ENCODE data around the gene SMAD6. TPM values are rescaled to one million over a fixed set of nuclear protein-coding genes. Genes with fewer than 3 reads are reported as not detected.

SMAD6 gene
- total RNA-seq, 2 donors from 2014 or later = 9.4 to 22.0 TPM

DNA sequence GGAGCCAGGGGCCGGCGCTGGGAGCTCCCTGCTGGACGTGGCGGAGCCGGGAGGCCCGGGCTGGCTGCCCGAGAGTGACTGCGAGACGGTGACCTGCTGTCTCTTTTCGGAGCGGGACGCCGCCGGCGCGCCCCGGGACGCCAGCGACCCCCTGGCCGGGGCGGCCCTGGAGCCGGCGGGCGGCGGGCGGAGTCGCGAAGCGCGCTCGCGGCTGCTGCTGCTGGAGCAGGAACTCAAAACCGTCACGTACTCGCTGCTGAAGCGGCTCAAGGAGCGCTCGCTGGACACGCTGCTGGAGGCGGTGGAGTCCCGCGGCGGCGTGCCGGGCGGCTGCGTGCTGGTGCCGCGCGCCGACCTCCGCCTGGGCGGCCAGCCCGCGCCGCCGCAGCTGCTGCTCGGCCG, 1.5 kb downstream of the SMAD6 start:
- intact Hi-C loops (cut with DNase I) = no loop called here
- H3K9me3 ChIP-seq = no peaks in the 10 kb centered on the region
- peak overlapping the region; percentile 91 for H3K27ac ChIP-seq
- DNase-seq = peak; percentile 36
- H3K4me3 ChIP-seq = peak overlapping the region; percentile 61
- H3K27me3 ChIP-seq = no peaks in the 10 kb centered on the region
- peaks cover 7% of the 10 kb centered on the region for H3K4me1 ChIP-seq
- TF ChIP-seq, protein P1, sequence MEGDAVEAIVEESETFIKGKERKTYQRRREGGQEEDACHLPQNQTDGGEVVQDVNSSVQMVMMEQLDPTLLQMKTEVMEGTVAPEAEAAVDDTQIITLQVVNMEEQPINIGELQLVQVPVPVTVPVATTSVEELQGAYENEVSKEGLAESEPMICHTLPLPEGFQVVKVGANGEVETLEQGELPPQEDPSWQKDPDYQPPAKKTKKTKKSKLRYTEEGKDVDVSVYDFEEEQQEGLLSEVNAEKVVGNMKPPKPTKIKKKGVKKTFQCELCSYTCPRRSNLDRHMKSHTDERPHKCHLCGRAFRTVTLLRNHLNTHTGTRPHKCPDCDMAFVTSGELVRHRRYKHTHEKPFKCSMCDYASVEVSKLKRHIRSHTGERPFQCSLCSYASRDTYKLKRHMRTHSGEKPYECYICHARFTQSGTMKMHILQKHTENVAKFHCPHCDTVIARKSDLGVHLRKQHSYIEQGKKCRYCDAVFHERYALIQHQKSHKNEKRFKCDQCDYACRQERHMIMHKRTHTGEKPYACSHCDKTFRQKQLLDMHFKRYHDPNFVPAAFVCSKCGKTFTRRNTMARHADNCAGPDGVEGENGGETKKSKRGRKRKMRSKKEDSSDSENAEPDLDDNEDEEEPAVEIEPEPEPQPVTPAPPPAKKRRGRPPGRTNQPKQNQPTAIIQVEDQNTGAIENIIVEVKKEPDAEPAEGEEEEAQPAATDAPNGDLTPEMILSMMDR (IDR thresholded peaks at IDR 0.05) = no peak
- no peaks in the 10 kb centered on the region for H3K36me3 ChIP-seq
- H3K9ac ChIP-seq (ENCODE audit: low read depth in 2 of 2, low read length in 2 of 2) = peak overlapping the region; percentile 76 to 84

DNA sequence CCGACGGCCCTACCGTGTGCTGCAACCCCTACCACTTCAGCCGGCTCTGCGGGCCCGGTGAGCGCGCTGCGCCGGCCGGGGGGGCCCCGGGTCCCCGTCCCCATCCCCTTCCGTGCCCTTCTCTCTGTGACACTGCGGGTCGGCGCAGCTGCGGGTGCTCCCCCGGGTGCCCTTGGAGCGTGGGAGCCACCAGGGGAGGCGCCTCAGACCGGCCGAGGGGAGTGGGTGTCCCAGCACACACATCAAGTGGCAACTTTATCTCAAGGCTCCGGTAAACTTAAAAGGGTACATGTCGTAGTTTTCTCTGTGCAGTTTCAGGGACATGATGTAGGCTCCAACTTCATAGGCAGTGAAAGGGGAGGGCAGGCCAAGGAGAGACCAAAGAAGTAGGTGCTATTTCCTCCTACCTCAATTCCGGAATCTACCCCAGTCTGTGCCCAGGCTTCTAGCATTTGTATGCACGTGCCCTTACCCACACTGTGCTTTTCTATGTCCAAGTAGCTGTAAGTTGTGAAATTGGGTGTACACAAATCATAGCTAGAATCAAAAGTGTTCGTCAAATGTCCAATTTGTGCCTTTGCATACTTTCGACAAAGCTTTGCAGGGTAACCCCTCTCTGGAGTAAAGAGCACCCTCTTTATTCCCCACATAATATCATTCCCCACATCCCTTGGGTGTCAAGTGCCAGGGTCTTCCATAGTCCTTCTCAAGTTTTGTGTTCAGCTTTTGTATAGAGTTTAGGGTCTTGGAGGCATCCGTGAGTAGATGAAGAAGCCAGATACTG, 2.2 kb downstream of the SMAD6 start:
- Histone ChIP-seq H3K9ac (ENCODE audit: low read depth in 2 of 2, low read length in 2 of 2) (peak overlapping the region; percentile 76 to 84), H3K9me3 (no peaks in the 10 kb centered on the region), H3K27me3 (no peaks in the 10 kb centered on the region), H3K4me1 (peaks cover 7% of the 10 kb centered on the region), H3K36me3 (no peaks in the 10 kb centered on the region), H3K4me3 (peak overlapping the region; percentile 61), H3K27ac (peak overlapping the region; percentile 91)
- DNase-seq = peak; percentile 40
- intact Hi-C loops (cut with DNase I) = no loop called here
- TF ChIP-seq, protein P1 (IDR thresholded peaks at IDR 0.05) = no peak

DNA sequence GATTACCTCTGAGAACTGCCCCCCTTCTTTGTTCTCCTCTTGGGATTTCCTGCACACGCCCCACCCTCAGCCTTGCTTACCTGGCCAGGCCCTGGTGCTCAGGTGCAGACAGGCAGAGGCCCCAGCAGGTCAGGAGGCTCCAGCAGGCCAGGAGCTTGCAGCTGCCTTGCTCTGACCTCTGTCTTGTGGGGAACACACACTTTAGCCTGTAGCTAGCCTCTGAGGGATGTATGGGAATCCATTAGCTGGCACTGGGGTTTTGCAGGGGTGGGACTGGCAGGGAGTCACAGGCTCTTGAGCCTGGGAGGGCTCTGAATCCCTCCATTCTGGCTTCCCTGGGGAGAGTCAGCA, 2.7 kb downstream of the SMAD6 start:
- TF ChIP-seq, protein P1 (IDR thresholded peaks at IDR 0.05) = no peak
- Histone ChIP-seq H3K27ac (no peak overlapping the region), H3K4me1 (peaks cover 7% of the 10 kb centered on the region), H3K9me3 (no peaks in the 10 kb centered on the region), H3K4me3 (peak overlapping the region; percentile 61), H3K36me3 (no peaks in the 10 kb centered on the region), H3K9ac (ENCODE audit: low read depth in 2 of 2, low read length in 2 of 2) (peak overlapping the region; percentile 20 to 84), H3K27me3 (no peaks in the 10 kb centered on the region)
- intact Hi-C loops (cut with DNase I) = loop anchor here (5.0 kb wide), 1 partner anchor 63 kb away; no protein-coding TSS in a partner anchor
- peak; percentile 66 for DNase-seq

DNA sequence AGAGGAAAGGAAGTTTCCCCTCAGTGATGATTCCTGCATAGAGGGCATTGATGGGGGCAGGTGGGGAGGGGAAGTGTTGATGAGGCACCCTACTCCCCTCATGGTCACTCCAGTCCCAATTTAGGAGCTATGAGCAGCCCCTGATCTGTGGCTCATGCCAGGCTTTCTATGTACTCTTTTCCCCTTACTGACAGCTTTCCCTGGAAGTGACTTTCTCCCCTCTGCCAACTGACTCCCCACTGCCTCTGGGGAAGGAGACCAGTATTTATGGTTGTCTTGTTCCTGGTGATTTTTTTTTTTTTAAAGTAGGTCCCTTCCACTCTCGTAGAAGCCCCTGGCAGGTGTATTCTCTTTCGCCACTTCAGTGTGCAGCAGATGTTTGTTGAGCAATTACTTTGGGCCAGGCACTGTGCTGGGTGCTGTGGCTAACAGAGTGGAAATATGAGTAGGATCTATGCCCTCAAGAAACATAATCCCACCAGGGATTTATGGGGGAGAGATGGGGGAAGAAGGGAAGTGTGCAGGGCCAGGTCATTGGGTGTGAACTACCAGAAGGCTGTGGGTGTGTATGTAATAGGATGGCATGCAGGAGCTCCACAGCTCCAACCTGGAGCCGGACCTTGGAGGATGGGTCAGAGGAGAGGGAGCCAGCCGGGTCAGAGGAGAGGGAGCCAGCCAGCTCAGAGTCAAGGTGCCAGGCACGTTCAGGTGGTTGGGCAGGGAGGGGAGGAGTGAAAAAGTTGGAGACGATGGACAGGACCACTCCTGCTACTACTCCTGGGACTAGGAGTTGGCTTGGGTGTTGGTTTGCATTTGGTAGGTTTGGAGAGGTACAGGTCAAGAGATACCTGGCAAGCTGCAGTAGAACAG, 3.5 kb downstream of the SMAD6 start:
- Histone ChIP-seq H3K4me3 (no peak overlapping the region), H3K9me3 (no peaks in the 10 kb centered on the region), H3K27ac (no peak overlapping the region), H3K4me1 (peaks cover 7% of the 10 kb centered on the region), H3K9ac (ENCODE audit: low read depth in 2 of 2, low read length in 2 of 2) (peak overlapping the region in 1 of 2 donors; percentile 84), H3K36me3 (no peaks in the 10 kb centered on the region), H3K27me3 (no peaks in the 10 kb centered on the region)
- intact Hi-C loops (cut with DNase I) = loop anchor here (5.0 kb wide), 1 partner anchor 62 kb away; no protein-coding TSS in a partner anchor
- TF ChIP-seq, protein P1 (IDR thresholded peaks at IDR 0.05) = no peak
- no peak for DNase-seq

DNA sequence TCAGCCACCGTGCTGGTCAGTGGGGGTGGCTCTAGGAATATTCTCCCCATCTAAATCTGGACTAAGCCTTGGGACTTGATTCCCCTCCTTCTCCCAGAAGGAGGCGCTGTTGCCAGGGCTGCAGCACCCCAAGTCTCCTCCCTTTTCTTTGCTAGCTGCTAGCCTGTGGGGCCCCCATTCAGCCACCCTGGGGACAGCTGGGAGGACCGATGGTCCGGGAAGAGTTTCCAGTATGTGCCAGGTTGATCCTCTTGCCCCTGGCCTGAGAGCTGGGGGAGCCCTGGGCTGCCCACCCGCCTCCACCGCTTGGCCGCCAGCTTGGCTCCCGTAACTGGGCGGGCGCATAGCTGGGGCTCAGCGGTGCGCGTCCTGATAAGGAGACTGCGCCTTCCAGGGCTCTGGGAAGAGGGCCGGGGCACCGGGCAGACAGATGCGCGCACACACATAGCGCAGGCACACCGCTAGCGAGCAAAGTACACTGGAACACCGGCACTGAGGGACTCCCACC, 4.2 kb downstream of the SMAD6 start:
- no peak for DNase-seq
- peaks cover 7% of the 10 kb centered on the region for H3K4me1 ChIP-seq
- H3K9ac ChIP-seq (ENCODE audit: low read depth in 2 of 2, low read length in 2 of 2) = no peak overlapping the region
- no peak overlapping the region for H3K27ac ChIP-seq
- H3K4me3 ChIP-seq = no peak overlapping the region
- TF ChIP-seq, protein P1 (IDR thresholded peaks at IDR 0.05) = peak; percentile 10
- H3K36me3 ChIP-seq = no peaks in the 10 kb centered on the region
- H3K27me3 ChIP-seq = no peaks in the 10 kb centered on the region
- intact Hi-C loops (cut with DNase I) = loop anchor here (5.0 kb wide), 1 partner anchor 61 kb away; no protein-coding TSS in a partner anchor
- H3K9me3 ChIP-seq = no peaks in the 10 kb centered on the region

All from colonic mucosa (tissue), 4 donors.